ENCODE results near the gene LIN7C. TPM values are rescaled to one million over a fixed set of nuclear protein-coding genes. Genes with fewer than 3 reads are reported as not detected.

Gene LIN7C
- total and polyA plus RNA-seq, 2 of the 8 experiments (the other 6 are each of a cell fraction or from before 2014, with no cell fraction given): 10.5 to 42.7 TPM

DNA sequence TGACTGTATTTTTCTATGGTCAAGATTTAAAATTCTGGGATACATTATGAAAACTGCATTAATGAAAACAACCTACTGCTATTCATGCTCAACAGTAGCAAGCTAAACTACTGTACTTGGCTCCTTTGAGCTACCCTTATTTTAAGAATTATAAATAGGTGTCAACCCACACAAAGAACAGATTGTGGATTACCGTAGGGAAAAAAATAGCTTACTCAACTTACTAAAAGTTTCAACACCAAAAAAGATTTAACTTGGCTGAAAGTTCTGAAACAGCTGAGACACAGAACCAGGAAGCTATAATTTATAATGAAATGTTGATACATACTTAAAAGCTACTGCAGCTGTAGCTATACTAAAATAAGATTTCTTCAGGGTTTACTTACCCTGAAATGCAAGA is 10.1 kb downstream of the LIN7C start:
- no peak for FAIRE-seq
- no peak overlapping the region for H3K14ac ChIP-seq (ENCODE audit: insufficient read length)
- no peak for DNase-seq (ENCODE audit: low read depth in 1 of 2, low spot score in 2 of 2)
- H3K23ac ChIP-seq (ENCODE audit: insufficient read length): no peak overlapping the region
- ChIA-PET POLR2A (ENCODE audit: partially characterized antibody) (interaction anchor here (1.0 to 1.7 kb wide), 3 partner anchors 8 to 11 kb away, joined by 4 to 5 read pairs (median 4); no protein-coding TSS in a partner anchor), CTCF (ENCODE audit: partially characterized antibody) (interaction anchor here (0.6 to 6.4 kb wide), 8 partner anchors 12 to 1938 kb away, joined by 3 to 86 read pairs (median 4); no protein-coding TSS in a partner anchor)
- H3K79me1 ChIP-seq (ENCODE audit: low read depth, low read length): no peaks in the 10 kb centered on the region
- no peak overlapping the region for H2BK12ac ChIP-seq (ENCODE audit: low read depth, low read length)
- 96% methylated on average over 1 of the region's 1 CpG; no CpG with 5 or more reads in 1 of the 2 experiments for WGBS, 2 experiments (ENCODE audit: extremely low coverage in 1 of 2, insufficient coverage in 1 of 2, insufficient read length in 1 of 2, insufficient replicate concordance in 2 of 2, low coverage in 1 of 2, low lambda C conversion rate in 2 of 2, missing lambda C conversion rate in 1 of 2)
- no peak overlapping the region for H2BK15ac ChIP-seq (ENCODE audit: low read length)
- H3K18ac ChIP-seq (ENCODE audit: extremely low read depth, low read length): no peak overlapping the region
- no peak overlapping the region for H3K4ac ChIP-seq (replicated peaks; ENCODE audit: insufficient read length, low read depth, low read length)
- no peak overlapping the region for H3K4me3 ChIP-seq (ENCODE audit: extremely low read depth in 1 of 4, insufficient read depth in 2 of 4, low read depth in 3 of 4, low read length in 4 of 4)
- no peaks in the 10 kb centered on the region for H3K23me2 ChIP-seq (ENCODE audit: low read depth, low read length)
- no peak overlapping the region for H4K5ac ChIP-seq (ENCODE audit: insufficient read length, low read depth, low read length)
- peaks cover 0 to 16% of the 10 kb centered on the region in 2 experiments; a peak in 1 of 4 replicates for H3K79me2 ChIP-seq (ENCODE audit: control insufficient read depth in 1 of 2, insufficient read depth in 2 of 2, low read length in 2 of 2)
- no peak overlapping the region for H3K4me2 ChIP-seq (ENCODE audit: insufficient read depth in 1 of 2, low read depth in 2 of 2, low read length in 2 of 2)
- H3K27ac ChIP-seq (ENCODE audit: low read depth, low read length): no peak overlapping the region
- H3K36me3 ChIP-seq (ENCODE audit: control insufficient read depth in 2 of 4, insufficient read depth in 4 of 4, low read length in 3 of 4): peaks cover 5 to 58% (median 20%) of the 10 kb centered on the region in 4 experiments
- peaks cover 0 to 1% of the 10 kb centered on the region in 2 experiments for H4K20me1 ChIP-seq (replicated peaks in 1 of 2; ENCODE audit: control insufficient read depth in 1 of 2, insufficient read depth in 2 of 2, low read length in 2 of 2)
- no peak overlapping the region for H2BK5ac ChIP-seq (ENCODE audit: low read depth, low read length)
- H3K9me3 ChIP-seq (ENCODE audit: insufficient read depth in 2 of 2, low read depth in 1 of 2, low read length in 1 of 2): no peaks in the 10 kb centered on the region
- no peak overlapping the region for H4K8ac ChIP-seq (ENCODE audit: extremely low read depth, insufficient read depth, low read length)
- no peak overlapping the region for H2BK120ac ChIP-seq (replicated peaks; ENCODE audit: low read depth, low read length)
- no peak overlapping the region for H3K56ac ChIP-seq (replicated peaks; ENCODE audit: insufficient read length, low read depth, low read length)
- no peak overlapping the region for H4K91ac ChIP-seq (replicated peaks; ENCODE audit: insufficient read length, low read length)
- H3K4me1 ChIP-seq (replicated peaks in 1 of 4; ENCODE audit: control insufficient read depth in 3 of 4, insufficient read depth in 4 of 4, low read length in 3 of 4): no peaks in the 10 kb centered on the region
- H2AK5ac ChIP-seq (ENCODE audit: low read depth, low read length): no peak overlapping the region
- no peak overlapping the region for H2AFZ ChIP-seq (ENCODE audit: low read length)
- no peak overlapping the region for H3K9ac ChIP-seq (replicated peaks in 1 of 4; ENCODE audit: extremely low read depth in 1 of 4, low read depth in 3 of 4, low read length in 3 of 4)
- no peak overlapping the region for H2BK20ac ChIP-seq (ENCODE audit: low read length)
- no peaks in the 10 kb centered on the region for H3K27me3 ChIP-seq (replicated peaks in 1 of 4; ENCODE audit: control insufficient read depth in 3 of 4, extremely low read depth in 1 of 4, insufficient read depth in 3 of 4, low read length in 3 of 4)
- TF ChIP-seq SIN3A (conservative IDR thresholded peaks at IDR 0.05 in 1 of 2, IDR thresholded peaks at IDR 0.05 in 1 of 2; ENCODE audit: low read depth in 1 of 2, low read length in 2 of 2) (no peak), POLR2A (IDR thresholded peaks at IDR 0.05; ENCODE audit: control extremely low read depth in 1 of 2, low read depth in 2 of 2, low read length in 2 of 2) (no peak), CHD1 (IDR thresholded peaks at IDR 0.05; ENCODE audit: low read depth, low read length) (no peak), TEAD4 (IDR thresholded peaks at IDR 0.05; ENCODE audit: low read depth, low read length) (no peak), BCL11A (IDR thresholded peaks at IDR 0.05; ENCODE audit: low read depth in 2 of 2, low read length in 2 of 2) (no peak), CBX8 (IDR thresholded peaks at IDR 0.05; ENCODE audit: borderline replicate concordance, low read depth, low read length) (no peak), BACH1 (IDR thresholded peaks at IDR 0.05; ENCODE audit: low read length) (no peak), NRF1 (IDR thresholded peaks at IDR 0.05; ENCODE audit: low read depth, low read length) (no peak), RAD21 (IDR thresholded peaks at IDR 0.05 in 1 of 2, conservative IDR thresholded peaks at IDR 0.05 in 1 of 2; ENCODE audit: low read depth in 2 of 2, low read length in 2 of 2) (no peak), HDAC2 (IDR thresholded peaks at IDR 0.05; ENCODE audit: borderline replicate concordance in 1 of 2, low read depth in 2 of 2, low read length in 2 of 2) (no peak)
